Breast epithelium (tissue), 4 donors: ENCODE results near the gene DEAF1. TPM values are rescaled to one million over a fixed set of nuclear protein-coding genes. Genes with fewer than 3 reads are reported as not detected.

Source experiments
- DNase-seq, 2 donors: peaks; one replicate each; pipeline ENCODE4 v3.0.0-alpha.2; 2019; ENCODE audit warnings: low spot score in 2 of 2
- H3K27ac ChIP-seq, 2 donors: fragments of 200-600 bp; sonication (generic) in 1 of 2; one replicate each; pipeline ENCODE4 v1.5.1; 2016 to 2019; ENCODE audit warnings: mild to moderate bottlenecking in 1 of 2
- H3K27me3 ChIP-seq, 2 donors: fragments of 200-600 bp; sonication (generic) in 1 of 2; one replicate each; pipeline versions ENCODE4 v1.5.1 to v1.6.0; 2017 to 2019; ENCODE audit warnings: control low read depth in 1 of 2, mild to moderate bottlenecking in 1 of 2
- H3K36me3 ChIP-seq: fragments of 200-600 bp; one replicate; pipeline ENCODE4 v1.5.1; 2019
- H3K4me1 ChIP-seq, 2 donors: fragments of 200-600 bp; sonication (generic); one replicate each; pipeline ENCODE4 v1.5.1; 2016 to 2019; ENCODE audit warnings: control low read depth in 1 of 2
- H3K4me3 ChIP-seq, 3 donors: fragments of 200-600 bp; sonication (generic); 1 replicate in 2 of 3; 2 replicates in 1 of 3; pipeline ENCODE4 v1.5.1; 2016 to 2019; ENCODE audit warnings: mild to moderate bottlenecking in 3 of 3, moderate library complexity in 2 of 3
- H3K9me3 ChIP-seq, 2 donors: fragments of 200-600 bp; sonication (generic) in 1 of 2; one replicate each; pipeline ENCODE4 v1.5.1; 2016 to 2019; ENCODE audit warnings: control low read depth in 1 of 2
- POLR2A ChIP-seq: fragments of 450-650 bp; IDR thresholded peaks from one replicate; pipeline ENCODE4 v1.6.1; 2016; ENCODE audit warnings: antibody characterized with exemption, mild to moderate bottlenecking, moderate library complexity
- POLR2AphosphoS5 ChIP-seq, 3 donors: sonication (generic); formaldehyde crosslinking; IDR thresholded peaks; one replicate each; pipeline ENCODE4 v1.6.1; 2017; ENCODE audit warnings: antibody characterized with exemption in 3 of 3
- intact Hi-C: fragments of 100-400 bp; cut with DNase I; formaldehyde crosslinking; loops from one replicate; pipeline ENCODE4 v1.15.1; 2023; ENCODE audit warnings: low total_unique reads
- total RNA-seq, 3 donors: library from RNA; depleted of rRNA; stranded (reverse); fragments of >200 nt; gene quantifications; one replicate each; pipeline ENCODE4 v1.1.0, GENCODE V29; 2016
- TF ChIP-seq, protein P1 (sequence below), 3 donors: fragments of 450-650 bp; IDR thresholded peaks; one replicate each; pipeline ENCODE4 v1.5.1; 2016 to 2017; ENCODE audit warnings: antibody characterized with exemption in 3 of 3, mild to moderate bottlenecking in 3 of 3, moderate library complexity in 3 of 3

DEAF1 gene
- total RNA-seq, 3 donors from 2014 or later, result 25.3 to 42.6 (median 39.8) TPM

DNA sequence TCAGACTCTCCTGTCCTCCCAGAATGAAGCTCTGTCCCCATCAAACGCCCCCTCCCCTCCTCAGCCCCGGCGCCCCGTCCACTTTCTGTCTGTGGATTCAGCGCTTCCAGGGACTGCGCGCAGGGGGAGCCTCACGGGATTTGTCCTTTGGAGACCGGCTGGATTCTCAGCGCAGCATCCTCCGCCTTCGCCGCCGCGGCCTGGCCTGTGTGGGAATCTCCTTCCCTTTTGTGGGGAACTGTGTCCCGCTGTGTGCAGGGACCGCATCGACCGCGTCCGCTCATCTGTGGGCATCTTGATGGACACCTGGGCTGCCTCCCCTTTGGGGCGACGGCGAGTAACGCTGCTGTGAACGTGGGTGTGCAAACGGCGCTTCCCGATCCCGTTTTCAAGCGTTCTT lies 67.0 kb downstream of the DEAF1 start:
- Histone ChIP-seq H3K27ac (no peak overlapping the region), H3K36me3 (no peaks in the 10 kb centered on the region), H3K4me3 (no peak overlapping the region), H3K9me3 (peaks cover 0 to 3% of the 10 kb centered on the region in 2 donors), H3K27me3 (peaks cover 0 to 5% of the 10 kb centered on the region in 2 donors), H3K4me1 (no peaks in the 10 kb centered on the region)
- DNase-seq, result no peak
- intact Hi-C loops, result no loop called here
- TF ChIP-seq POLR2AphosphoS5 (IDR thresholded peaks at IDR 0.05) (no peak), POLR2A (no peak)
- TF ChIP-seq, protein P1, sequence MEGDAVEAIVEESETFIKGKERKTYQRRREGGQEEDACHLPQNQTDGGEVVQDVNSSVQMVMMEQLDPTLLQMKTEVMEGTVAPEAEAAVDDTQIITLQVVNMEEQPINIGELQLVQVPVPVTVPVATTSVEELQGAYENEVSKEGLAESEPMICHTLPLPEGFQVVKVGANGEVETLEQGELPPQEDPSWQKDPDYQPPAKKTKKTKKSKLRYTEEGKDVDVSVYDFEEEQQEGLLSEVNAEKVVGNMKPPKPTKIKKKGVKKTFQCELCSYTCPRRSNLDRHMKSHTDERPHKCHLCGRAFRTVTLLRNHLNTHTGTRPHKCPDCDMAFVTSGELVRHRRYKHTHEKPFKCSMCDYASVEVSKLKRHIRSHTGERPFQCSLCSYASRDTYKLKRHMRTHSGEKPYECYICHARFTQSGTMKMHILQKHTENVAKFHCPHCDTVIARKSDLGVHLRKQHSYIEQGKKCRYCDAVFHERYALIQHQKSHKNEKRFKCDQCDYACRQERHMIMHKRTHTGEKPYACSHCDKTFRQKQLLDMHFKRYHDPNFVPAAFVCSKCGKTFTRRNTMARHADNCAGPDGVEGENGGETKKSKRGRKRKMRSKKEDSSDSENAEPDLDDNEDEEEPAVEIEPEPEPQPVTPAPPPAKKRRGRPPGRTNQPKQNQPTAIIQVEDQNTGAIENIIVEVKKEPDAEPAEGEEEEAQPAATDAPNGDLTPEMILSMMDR (IDR thresholded peaks at IDR 0.05), result no peak

- no peak for DNase-seq
- Histone ChIP-seq H3K27me3 (peaks cover 0 to 5% of the 10 kb centered on the region in 2 donors), H3K4me3 (no peak overlapping the region), H3K4me1 (no peaks in the 10 kb centered on the region), H3K9me3 (peaks cover 0 to 3% of the 10 kb centered on the region in 2 donors), H3K36me3 (no peaks in the 10 kb centered on the region), H3K27ac (no peak overlapping the region)
- TF ChIP-seq POLR2AphosphoS5 (IDR thresholded peaks at IDR 0.05), result no peak
- TF ChIP-seq, protein P1 (IDR thresholded peaks at IDR 0.05), result no peak
- TF ChIP-seq POLR2A, result no peak
- intact Hi-C loops, result no loop called here
Observed at GRCh38 chr11:627308-627576, 67.8 kb downstream of the DEAF1 start.

DNA sequence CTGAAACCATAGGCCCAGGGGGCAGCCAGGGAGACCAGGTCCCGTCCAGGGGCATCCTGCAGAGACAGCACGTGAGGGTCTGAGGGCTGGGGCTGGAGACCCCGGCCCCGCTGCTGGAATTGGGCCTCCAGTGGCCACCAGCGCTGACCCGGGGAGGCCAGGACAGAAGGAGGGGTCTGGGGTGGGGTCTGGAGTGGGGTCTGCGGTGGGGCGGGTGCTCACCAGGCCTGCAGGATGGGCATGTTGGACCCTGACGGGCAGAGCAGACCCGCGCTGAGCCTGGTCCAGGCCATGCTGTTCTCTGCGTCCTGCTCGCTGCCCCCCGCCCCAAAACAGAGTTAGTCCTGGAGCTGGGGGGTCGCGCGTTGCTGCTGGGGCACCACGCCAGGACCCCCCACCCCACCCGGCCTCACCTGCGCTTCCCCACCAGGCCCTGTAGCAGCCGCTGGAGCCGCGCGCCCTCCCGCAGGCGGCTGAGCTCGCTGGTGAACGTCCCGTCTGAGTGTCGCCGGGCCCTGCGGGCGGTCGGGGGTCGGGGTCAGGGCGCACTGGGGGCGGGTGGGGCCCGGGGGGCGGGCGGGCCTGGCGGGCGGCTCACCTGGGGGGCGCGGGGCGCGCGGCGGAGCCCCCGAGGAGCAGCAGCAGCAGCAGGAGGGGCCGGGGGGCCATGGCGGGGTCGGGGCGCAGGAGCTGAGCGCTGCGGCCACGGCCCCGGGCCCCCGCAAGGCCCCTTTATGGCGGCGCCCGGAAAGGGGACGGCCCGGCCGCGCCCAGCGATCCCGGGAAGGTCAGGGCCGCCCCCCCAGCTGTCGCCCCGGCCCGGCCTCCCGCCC lies 68.3 kb downstream of the DEAF1 start, which contains the start of gene SCT:
Gene SCT (minus strand): TSS at position 707 of the 833 bp plus-strand sequence. CDS start 38 bp downstream, at position 669.
- intact Hi-C loops, result no loop called here
- no peak within 1 kb of the TSS for H3K4me3 ChIP-seq

DNA sequence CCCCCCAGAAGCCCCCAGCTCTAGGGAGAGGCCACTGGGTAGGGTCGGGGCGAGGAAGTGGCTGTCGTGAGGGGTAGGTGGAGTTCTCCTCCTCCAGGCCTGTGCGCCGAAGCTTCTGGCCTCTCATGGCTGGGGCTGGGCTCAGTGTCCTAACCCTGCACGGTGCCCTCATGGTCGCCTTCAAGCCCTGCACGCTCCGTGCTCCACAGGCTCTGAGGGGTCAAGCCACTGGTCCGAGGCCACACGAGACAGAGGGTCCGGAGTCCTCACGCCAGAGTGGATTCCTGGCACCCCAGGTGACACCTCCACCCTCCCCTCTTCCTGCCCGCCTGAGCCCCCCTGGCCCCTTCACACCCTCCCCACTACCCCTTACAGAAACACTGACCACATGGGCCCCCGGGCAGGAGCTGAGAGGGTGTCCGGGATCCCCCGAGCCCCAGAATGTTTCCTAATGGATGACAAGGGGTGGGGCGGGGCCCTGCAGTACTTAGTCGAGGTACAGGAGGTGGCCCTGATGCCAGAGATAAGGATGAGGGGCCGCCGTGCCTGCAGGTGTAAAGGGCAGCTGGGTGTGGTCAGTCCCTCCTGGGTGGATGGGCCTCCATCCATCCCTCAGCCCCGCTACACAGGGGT lies 69.3 kb downstream of the DEAF1 start:
- DNase-seq, result no peak
- Histone ChIP-seq H3K4me1 (no peaks in the 10 kb centered on the region), H3K27ac (no peak overlapping the region), H3K36me3 (no peaks in the 10 kb centered on the region), H3K27me3 (peaks cover 0 to 5% of the 10 kb centered on the region in 2 donors), H3K4me3 (no peak overlapping the region), H3K9me3 (peaks cover 0 to 3% of the 10 kb centered on the region in 2 donors)
- TF ChIP-seq POLR2A, result no peak
- TF ChIP-seq POLR2AphosphoS5 (IDR thresholded peaks at IDR 0.05), result no peak
- TF ChIP-seq, protein P1 (IDR thresholded peaks at IDR 0.05), result no peak
- intact Hi-C loops, result no loop called here

More for the DNA sequence above, 68.3 kb downstream of the DEAF1 start, which contains the start of gene SCT:
- H3K27ac ChIP-seq, result no peak within 1 kb of the TSS
- no peaks in the 10 kb centered on the region for H3K36me3 ChIP-seq
- no peaks in the 10 kb centered on the region for H3K4me1 ChIP-seq
- peaks cover 0 to 5% of the 10 kb centered on the region in 2 donors for H3K27me3 ChIP-seq
- H3K9me3 ChIP-seq, result peaks cover 0 to 3% of the 10 kb centered on the region in 2 donors
- TF ChIP-seq, protein P1 (IDR thresholded peaks at IDR 0.05), result no peak
- TF ChIP-seq POLR2A (no peak), POLR2AphosphoS5 (IDR thresholded peaks at IDR 0.05) (no peak)
- no peak for DNase-seq
